Activated naive CD4-positive, alpha-beta T cell (primary cell): Measurements from ENCODE around the gene TSPAN1.
"Not testable (repeated sequence)": the region's sequence is repeated elsewhere in the genome, so short reads cannot be mapped to it uniquely, and the experiment has no call there.

Source experiments
- DNase-seq, 4 experiments: peaks; one replicate each; lab custom pipeline; 2025; lab: John Stamatoyannopoulos, UW

Gene TSPAN1

DNA sequence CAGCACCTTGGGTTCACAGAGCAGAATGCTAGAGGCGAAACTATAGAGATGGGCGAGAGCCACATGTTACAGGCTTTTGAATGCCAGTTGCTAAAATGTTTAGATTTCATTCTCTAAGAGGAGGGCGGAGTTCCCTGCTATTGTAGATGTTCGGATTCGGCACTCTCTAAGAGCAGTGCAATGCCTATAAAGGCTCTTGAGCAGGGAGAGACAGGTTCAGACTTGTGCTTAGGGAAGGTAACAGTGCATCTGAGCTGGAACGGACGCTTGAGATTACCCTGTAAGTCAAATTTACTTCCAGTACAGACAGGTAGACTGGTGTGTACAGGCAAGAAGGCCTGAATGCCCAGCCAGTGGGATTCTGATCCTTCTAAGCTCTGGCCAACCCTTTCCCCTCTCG lies 43.6 kb downstream of the TSPAN1 start:
- DNase-seq: no peak

DNA sequence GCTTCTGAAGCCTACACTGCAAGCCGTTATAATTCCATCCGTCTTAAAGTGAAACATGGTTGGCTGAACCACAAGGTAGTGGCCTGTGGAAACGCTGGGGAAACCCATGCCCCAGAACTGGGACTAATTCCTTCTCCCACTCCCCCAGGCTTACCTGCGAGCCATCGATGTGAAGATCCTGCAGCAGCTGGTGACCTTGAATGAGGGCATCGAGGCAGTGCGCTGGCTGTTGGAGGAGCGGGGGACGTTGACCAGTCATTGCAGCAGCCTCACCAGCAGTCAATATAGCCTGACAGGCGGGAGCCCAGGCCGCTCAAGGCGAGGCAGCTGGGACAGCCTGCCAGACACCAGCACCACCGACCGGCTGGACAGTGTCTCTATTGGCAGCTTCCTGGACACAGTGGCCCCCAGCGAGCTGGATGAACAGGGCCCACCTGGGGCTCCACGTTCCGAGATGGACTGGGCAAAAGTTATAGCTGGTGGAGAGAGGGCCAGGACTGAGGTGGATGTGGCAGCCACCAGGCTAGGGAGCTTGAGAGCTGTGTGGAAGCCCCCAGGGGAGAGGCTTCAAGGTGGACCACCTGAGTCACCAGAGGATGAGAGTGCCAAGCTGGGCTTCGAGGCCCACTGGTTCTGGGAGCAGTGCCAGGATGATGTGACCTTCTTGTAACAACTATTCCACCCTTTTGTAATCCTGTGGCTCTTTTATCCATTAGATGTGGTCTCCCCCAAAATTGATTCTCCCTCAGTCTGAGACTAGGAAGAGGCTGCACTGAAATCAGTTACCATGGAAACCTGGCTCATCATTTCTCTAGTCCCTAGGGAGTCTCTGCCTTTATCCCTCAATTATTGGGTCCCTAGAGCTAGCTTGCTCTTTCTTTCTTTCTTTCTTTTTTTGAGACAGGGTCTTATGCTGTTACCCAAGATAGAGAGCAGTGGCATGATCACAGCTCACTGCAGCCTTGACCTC lies 44.9 kb downstream of the TSPAN1 start:
- DNase-seq: no peak

DNA sequence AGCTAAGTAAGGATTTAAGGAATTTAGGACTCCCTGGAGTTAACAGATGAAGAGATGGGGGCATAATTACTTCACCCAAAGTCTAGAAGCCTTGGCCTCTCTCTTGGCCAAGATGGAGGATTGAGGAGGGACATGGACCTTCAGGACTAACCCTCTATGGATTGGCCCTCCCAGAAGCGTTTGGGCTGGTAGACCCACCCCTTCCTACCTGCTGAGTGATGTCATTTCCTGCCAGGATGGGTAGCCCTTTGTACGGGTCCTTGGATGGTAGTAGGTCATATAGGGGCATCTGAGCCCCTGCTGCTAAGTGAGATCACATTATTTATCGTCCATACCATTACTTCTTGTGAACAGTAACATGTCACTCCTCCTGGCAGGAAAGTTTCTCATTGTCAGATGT lies 45.9 kb downstream of the TSPAN1 start:
- no peak for DNase-seq

DNA sequence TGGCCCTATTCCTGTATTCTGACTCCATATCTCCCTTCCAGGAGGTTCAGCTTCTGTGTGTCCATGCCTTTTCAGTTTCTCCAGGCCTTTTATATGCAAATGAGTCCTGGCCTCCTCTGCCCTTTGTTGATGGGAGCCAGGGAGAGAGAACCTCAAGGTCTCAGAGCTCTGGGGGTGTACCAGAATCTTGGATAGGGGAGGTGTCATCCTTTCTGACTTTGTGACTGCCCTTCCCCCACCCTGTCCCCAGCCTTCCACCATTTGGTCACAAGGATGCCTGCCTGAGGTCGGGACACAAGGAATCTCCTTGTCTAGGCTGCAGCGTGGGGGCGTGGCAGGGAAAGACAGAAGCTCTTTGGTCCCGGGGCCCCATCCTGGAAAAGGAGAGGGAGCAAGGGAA lies 46.9 kb downstream of the TSPAN1 start:
- DNase-seq: no peak

DNA sequence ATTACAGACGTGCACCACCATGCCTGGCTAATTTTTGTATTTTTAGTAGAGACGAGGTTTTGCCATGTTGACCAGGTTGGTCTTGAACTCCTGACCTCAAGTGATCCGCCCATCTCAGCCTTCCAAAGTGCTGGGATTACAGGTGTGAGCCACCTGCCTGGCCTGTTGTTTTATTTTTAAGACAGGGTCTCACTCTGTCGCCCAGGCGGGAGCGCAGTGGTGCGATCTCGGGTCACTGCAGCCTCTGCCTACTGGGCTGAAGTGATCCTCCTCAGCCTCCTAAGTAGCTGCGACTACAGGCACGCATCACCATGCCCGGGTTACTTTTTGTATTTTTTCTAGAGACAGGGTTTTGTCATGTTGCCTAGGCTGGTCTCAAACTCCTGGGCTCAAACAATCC lies 48.2 kb downstream of the TSPAN1 start:
- not testable (repeated sequence) for DNase-seq

DNA sequence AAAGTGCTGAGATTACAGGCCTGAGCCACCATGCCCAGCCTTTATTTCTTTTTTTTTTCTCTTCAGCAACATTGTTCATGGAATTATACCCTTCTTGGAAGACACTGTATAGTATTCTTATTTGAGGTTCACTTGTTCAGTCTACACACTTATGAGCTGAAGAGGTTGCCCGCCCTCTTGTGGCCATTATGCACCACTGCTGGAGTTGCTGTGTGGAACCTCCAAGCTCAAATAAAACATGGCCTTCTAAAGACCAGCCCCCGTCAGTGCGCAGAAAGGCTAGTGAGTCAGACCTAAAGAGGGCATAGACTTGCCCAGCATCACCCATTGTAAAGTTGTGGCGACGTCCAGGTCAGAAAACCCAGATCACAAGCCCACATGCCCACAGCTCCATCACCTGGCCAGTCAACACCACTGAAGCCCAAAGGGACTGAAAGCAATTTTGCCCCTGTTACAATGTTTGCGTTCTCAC lies 48.6 kb downstream of the TSPAN1 start:
- peak in 3 of 4 experiments; percentile 10 to 23 (median 20) for DNase-seq

DNA sequence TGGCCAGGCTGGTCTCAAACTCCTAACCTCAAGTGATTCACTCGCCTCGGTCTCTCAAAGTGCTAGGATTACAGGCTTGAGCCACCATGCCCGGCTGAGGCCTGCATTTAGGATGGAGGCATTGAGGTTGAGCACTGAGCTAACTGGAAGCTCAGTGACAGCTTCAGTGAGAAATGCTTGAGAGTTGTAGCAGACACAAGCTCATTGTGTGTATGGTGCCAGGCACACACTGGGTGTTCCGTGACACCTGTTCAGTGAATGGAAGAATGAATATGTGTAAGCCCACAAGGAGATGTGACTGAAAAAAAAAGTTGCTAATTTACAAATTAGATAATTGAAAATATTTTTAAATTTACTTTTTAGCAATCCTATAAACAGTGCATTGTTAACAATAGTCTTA lies 50.1 kb downstream of the TSPAN1 start:
- DNase-seq: no peak

- not testable (repeated sequence) for DNase-seq
Observed at GRCh38 chr1:46231231-46231630, 56.3 kb downstream of the TSPAN1 start.
